ENCODE results near the gene EXT2.

DNA sequence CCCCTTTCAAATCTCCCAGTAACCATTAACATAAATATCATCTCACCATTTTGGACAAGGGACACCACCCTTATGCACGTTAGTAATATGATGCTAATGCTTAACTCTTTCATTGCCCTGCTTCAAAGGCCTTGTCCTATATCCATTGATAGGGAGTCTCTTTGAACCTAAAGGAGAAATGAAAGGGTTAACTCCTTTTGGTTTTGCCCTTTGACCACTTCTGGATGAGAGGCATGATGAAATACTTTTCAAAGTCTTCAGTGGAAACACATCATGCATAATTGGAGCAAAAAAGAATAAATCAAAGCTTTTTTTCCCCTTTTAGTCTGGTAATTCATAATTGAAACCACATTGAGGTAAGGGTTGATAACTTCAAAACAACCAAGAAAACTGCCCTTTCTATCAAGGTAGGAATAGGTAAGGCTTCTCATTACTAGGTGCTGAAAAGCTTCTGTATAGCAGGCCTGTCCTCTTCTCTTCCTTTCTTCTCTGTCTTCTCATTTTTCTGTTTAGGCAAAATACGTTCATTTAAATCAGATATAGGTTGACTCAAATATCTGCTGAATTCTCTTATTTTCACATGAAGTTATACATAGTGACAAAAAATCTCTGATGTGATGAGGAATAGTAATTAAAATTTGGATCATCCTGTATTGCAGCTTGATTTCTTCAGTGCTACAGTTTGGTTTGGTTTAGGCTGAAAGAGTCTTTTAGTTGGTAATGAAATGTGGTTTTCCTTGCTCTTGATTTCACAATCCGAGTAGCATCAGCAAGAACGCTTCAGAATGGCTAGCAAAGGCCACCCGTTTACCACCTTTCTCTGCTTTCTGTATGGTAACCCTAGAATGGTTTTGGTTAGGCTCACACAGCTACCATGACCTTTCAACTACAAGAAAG, 94.8 kb downstream of the EXT2 start:
- TF ChIP-seq MYC (IDR thresholded peaks at IDR 0.05; ENCODE audit: low read depth, low read length) (no peak), POLR2A (IDR thresholded peaks at IDR 0.05; ENCODE audit: extremely low read depth, insufficient read length) (no peak)
- TF ChIP-seq, protein P1, sequence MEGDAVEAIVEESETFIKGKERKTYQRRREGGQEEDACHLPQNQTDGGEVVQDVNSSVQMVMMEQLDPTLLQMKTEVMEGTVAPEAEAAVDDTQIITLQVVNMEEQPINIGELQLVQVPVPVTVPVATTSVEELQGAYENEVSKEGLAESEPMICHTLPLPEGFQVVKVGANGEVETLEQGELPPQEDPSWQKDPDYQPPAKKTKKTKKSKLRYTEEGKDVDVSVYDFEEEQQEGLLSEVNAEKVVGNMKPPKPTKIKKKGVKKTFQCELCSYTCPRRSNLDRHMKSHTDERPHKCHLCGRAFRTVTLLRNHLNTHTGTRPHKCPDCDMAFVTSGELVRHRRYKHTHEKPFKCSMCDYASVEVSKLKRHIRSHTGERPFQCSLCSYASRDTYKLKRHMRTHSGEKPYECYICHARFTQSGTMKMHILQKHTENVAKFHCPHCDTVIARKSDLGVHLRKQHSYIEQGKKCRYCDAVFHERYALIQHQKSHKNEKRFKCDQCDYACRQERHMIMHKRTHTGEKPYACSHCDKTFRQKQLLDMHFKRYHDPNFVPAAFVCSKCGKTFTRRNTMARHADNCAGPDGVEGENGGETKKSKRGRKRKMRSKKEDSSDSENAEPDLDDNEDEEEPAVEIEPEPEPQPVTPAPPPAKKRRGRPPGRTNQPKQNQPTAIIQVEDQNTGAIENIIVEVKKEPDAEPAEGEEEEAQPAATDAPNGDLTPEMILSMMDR (IDR thresholded peaks at IDR 0.05; ENCODE audit: low read depth, low read length): no peak
- TF ChIP-seq, protein P2, sequence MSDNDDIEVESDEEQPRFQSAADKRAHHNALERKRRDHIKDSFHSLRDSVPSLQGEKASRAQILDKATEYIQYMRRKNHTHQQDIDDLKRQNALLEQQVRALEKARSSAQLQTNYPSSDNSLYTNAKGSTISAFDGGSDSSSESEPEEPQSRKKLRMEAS (IDR thresholded peaks at IDR 0.05; ENCODE audit: low read depth, low read length): no peak

Data from NB4 (cell line).